K562 (cell line): ENCODE measurements around the gene FAM53B.

Experiments
- ARID1B ChIP-seq: fragments of 450-650 bp; IDR thresholded peaks from 2 replicates; pipeline ENCODE4 v1.6.1; 2016; ENCODE audit warnings: antibody characterized with exemption, mild to moderate bottlenecking, inconsistent platforms
- EZH2 ChIP-seq: IDR thresholded peaks from 2 replicates; pipeline ENCODE4 v1.6.1; 2012; ENCODE audit warnings: low read depth, mild to moderate bottlenecking, inconsistent platforms, low read length, borderline replicate concordance
- FOXK2 ChIP-seq, 2 experiments: fragments of 450-650 bp; IDR thresholded peaks in 1 of 2; conservative IDR thresholded peaks in 1 of 2; 2 replicates each; pipeline ENCODE4 v1.6.1; 2016; ENCODE audit warnings: low read depth in 2 of 2, mild to moderate bottlenecking in 1 of 2
- FUS ChIP-seq: fragments of 200-400 bp; formaldehyde crosslinking; optimal IDR thresholded peaks from 2 replicates; pipeline ENCODE3; 2017; ENCODE audit warnings: low read depth, low read length
- MAX ChIP-seq: sonication (generic); formaldehyde crosslinking; IDR thresholded peaks from 2 replicates; pipeline ENCODE4 v1.9.0; 2022; ENCODE audit warnings: mild to moderate bottlenecking, missing genetic modification reagents
- XRCC5 ChIP-seq: fragments of 200-400 bp; formaldehyde crosslinking; IDR thresholded peaks from 2 replicates; pipeline ENCODE4 v1.6.1; 2017; ENCODE audit warnings: low read depth, mild to moderate bottlenecking, low read length
- ZBTB11 ChIP-seq, 3 experiments: fragments of 200-800 bp in 1 of 3; fragments of 250-450 bp in 1 of 3; fragments of 450-650 bp in 1 of 3; sonication (Bioruptor Pico) in 1 of 3; sonication (Bioruptor generic) in 1 of 3; formaldehyde crosslinking in 1 of 3; IDR thresholded peaks; 2 replicates each; pipeline versions ENCODE4 v1.6.1 to v1.8.0; 2016 to 2022; ENCODE audit warnings: mild to moderate bottlenecking in 2 of 3, missing genetic modification characterization in 2 of 3, missing compliant biosample characterization in 1 of 3, moderate library complexity in 1 of 3
- ZBTB34 ChIP-seq: fragments of 250-450 bp; sonication (Bioruptor Pico); IDR thresholded peaks from 2 replicates; pipeline ENCODE4 v1.8.0; 2021; ENCODE audit warnings: mild to moderate bottlenecking, moderate library complexity
- TF ChIP-seq, protein P1 (sequence below), 3 experiments: IDR thresholded peaks in 2 of 3; conservative IDR thresholded peaks in 1 of 3; 2 replicates each; pipeline ENCODE4 v1.5.1; 2011 to 2012; ENCODE audit warnings: low read length in 3 of 3, mild to moderate bottlenecking in 3 of 3, control low read depth in 2 of 3, improper control_type of control experiment in 1 of 3, inconsistent platforms in 1 of 3, low read depth in 1 of 3, mixed read lengths in 1 of 3, moderate library complexity in 1 of 3; ENCODE audit not compliant: insufficient read depth in 2 of 3

DNA sequence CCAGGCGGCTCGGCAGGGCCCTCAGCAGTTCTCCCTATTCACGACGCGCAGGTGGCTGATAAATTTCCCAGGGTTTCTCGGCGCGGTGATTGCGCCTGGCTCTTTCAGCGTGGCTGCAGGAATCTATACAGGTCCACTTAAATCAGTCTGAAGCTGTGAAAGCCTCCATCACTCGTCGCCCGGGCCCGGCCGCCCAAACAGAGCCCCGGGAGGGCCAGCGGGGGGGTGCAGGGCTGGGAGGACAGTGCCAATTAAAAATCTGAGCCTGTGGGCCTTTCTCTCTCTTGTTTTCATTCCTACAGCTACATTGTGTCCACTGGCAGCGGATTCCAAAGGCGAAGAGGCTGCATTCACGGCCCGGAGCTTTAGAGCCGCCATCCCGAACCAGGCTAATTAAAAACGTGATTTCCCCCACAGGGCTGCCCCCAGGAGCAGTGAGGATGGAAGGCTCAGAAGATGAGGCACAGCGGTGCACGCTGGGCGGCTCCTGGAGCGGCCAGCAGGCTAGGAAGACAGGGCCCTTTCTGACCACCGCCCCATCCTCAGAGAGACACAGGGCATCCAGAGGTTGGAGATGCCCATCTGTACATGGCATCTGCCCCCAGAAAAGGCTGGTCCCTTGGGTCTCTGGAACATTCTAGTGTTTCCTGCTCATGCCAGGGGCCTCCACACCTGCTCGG lies 100.7 kb downstream of the FAM53B start:
- TF ChIP-seq XRCC5: no peak
- TF ChIP-seq EZH2: no peak
- TF ChIP-seq ZBTB34 (CRISPR knock-in tag): no peak
- TF ChIP-seq FOXK2 (conservative IDR thresholded peaks at IDR 0.05 in 1 of 2, IDR thresholded peaks at IDR 0.05 in 1 of 2; ENCODE audit: low read depth in 2 of 2): no peak
- TF ChIP-seq ZBTB11 (CRISPR knock-in tag; IDR thresholded peaks at IDR 0.05): no peak
- no peak for TF ChIP-seq MAX (CRISPR knock-in tag)
- no peak for TF ChIP-seq FUS
- TF ChIP-seq ARID1B: no peak
- TF ChIP-seq, protein P1, sequence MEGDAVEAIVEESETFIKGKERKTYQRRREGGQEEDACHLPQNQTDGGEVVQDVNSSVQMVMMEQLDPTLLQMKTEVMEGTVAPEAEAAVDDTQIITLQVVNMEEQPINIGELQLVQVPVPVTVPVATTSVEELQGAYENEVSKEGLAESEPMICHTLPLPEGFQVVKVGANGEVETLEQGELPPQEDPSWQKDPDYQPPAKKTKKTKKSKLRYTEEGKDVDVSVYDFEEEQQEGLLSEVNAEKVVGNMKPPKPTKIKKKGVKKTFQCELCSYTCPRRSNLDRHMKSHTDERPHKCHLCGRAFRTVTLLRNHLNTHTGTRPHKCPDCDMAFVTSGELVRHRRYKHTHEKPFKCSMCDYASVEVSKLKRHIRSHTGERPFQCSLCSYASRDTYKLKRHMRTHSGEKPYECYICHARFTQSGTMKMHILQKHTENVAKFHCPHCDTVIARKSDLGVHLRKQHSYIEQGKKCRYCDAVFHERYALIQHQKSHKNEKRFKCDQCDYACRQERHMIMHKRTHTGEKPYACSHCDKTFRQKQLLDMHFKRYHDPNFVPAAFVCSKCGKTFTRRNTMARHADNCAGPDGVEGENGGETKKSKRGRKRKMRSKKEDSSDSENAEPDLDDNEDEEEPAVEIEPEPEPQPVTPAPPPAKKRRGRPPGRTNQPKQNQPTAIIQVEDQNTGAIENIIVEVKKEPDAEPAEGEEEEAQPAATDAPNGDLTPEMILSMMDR (IDR thresholded peaks at IDR 0.05 in 2 of 3, conservative IDR thresholded peaks at IDR 0.05 in 1 of 3; ENCODE audit: insufficient read depth in 2 of 3, low read depth in 1 of 3, low read length in 3 of 3): no peak
